ENCODE measurements around the gene FIGNL1. TPM values are rescaled to one million over a fixed set of nuclear protein-coding genes. Genes with fewer than 3 reads are reported as not detected.
A peak's percentile ranks its signal among the peaks of the same experiment; 100 is the strongest.

FIGNL1 gene
- total and polyA plus RNA-seq, 2 donors (not counting 1 experiment from before 2014, with no cell fraction given) = 3.6 to 24.5 TPM

- peak overlapping the region; percentile 75 to 94 for H3K27ac ChIP-seq (ENCODE audit: low read length in 2 of 2)
- H3K9ac ChIP-seq (ENCODE audit: low read length) = peak overlapping the region; percentile 30
- H3K36me3 ChIP-seq (replicated peaks in 1 of 2; ENCODE audit: control extremely low read depth in 1 of 2, control insufficient read depth in 1 of 2, extremely low read depth in 1 of 2, insufficient read depth in 2 of 2, low read length in 1 of 2) = peaks cover 3 to 23% of the 10 kb centered on the region in 2 experiments
- Mint-ChIP-seq H3K9me3 (ENCODE audit: insufficient read depth) (no peaks in the 10 kb centered on the region), H3K27ac (peak overlapping the region; percentile 99), H3K27me3 (no peaks in the 10 kb centered on the region), H3K4me3 (peak overlapping the region; percentile 70), H3K4me1 (peaks cover 99% of the 10 kb centered on the region)
- peak; percentile 15 for DNase-seq
- ChIA-PET POLR2A (interaction anchor here (1.2 to 1.8 kb wide), 2 partner anchors 10 to 13 kb away, joined by 4 to 5 read pairs; no protein-coding TSS in a partner anchor), CTCF (interaction anchor here (1.1 to 6.7 kb wide), 4 partner anchors 9 to 37 kb away, joined by 3 to 39 read pairs (median 4); no protein-coding TSS in a partner anchor)
- peaks cover 22% of the 10 kb centered on the region for H3K79me2 ChIP-seq (ENCODE audit: control insufficient read depth, insufficient read depth, low read length)
- no peak for ATAC-seq (ENCODE audit: low read depth)
- 77% methylated on average over 2 of the region's 5 CpGs for WGBS (ENCODE audit: insufficient coverage)
- no peaks in the 10 kb centered on the region for H4K20me1 ChIP-seq (ENCODE audit: control insufficient read depth, insufficient read depth, low read length, poor library complexity, severe bottlenecking)
- intact Hi-C loops (cut with micrococcal nuclease) = loop anchor here (1.0 kb wide), 1 partner anchor 10 kb away; no protein-coding TSS in a partner anchor
- no peak for TF ChIP-seq EZH2 (IDR thresholded peaks at IDR 0.05; ENCODE audit: borderline replicate concordance, insufficient read depth, low read depth, low read length, poor library complexity, severe bottlenecking)
- no peak for TF ChIP-seq CTCF (IDR thresholded peaks at IDR 0.05)
- no peak overlapping the region for H2AFZ ChIP-seq (ENCODE audit: insufficient read depth, low read depth, low read length, poor library complexity, severe bottlenecking)
- no peaks in the 10 kb centered on the region for H3K9me3 ChIP-seq (ENCODE audit: control extremely low read depth in 1 of 3, control insufficient read depth in 2 of 3, insufficient read depth in 1 of 3, low read length in 2 of 3)
- no peaks in the 10 kb centered on the region for H3K27me3 ChIP-seq (replicated peaks in 1 of 4; ENCODE audit: control extremely low read depth in 1 of 4, control insufficient read depth in 3 of 4, insufficient read depth in 4 of 4, low read length in 3 of 4)
- no peak overlapping the region for H3K4me3 ChIP-seq (ENCODE audit: control extremely low read depth in 1 of 5, extremely low read depth in 1 of 5, insufficient read depth in 1 of 5, low read depth in 2 of 5, low read length in 4 of 5)
- H3K4me1 ChIP-seq (ENCODE audit: control insufficient read depth in 2 of 2, insufficient read depth in 2 of 2, low read length in 2 of 2) = peaks cover 87 to 88% of the 10 kb centered on the region in 2 donors
- H3K4me2 ChIP-seq (replicated peaks; ENCODE audit: low read depth, low read length, poor library complexity, severe bottlenecking) = peak overlapping the region; percentile 69
Observed at GRCh38 chr7:50406935-50407334, 43.2 kb downstream of the FIGNL1 start.

- peaks cover 4 to 40% of the 10 kb centered on the region in 2 experiments for H3K36me3 ChIP-seq (replicated peaks in 1 of 2; ENCODE audit: control extremely low read depth in 1 of 2, control insufficient read depth in 1 of 2, extremely low read depth in 1 of 2, insufficient read depth in 2 of 2, low read length in 1 of 2)
- ATAC-seq (ENCODE audit: low read depth) (peak; percentile 29), DNase-seq (peak; percentile 58)
- 22% methylated on average over 7 of the region's 7 CpGs for WGBS (ENCODE audit: insufficient coverage)
- ChIA-PET POLR2A (interaction anchor here (0.8 to 1.4 kb wide), 3 partner anchors 8 to 11 kb away, joined by 3 to 6 read pairs (median 4); no protein-coding TSS in a partner anchor), CTCF (interaction anchor here (0.8 to 6.7 kb wide), 8 partner anchors 8 to 200 kb away, joined by 3 to 39 read pairs (median 4); no protein-coding TSS in a partner anchor)
- peak overlapping the region; percentile 70 for H3K4me3 Mint-ChIP-seq
- H3K27ac ChIP-seq (ENCODE audit: low read length in 2 of 2) = peak overlapping the region; percentile 75 to 94
- H3K9me3 ChIP-seq (ENCODE audit: control extremely low read depth in 1 of 3, control insufficient read depth in 2 of 3, insufficient read depth in 1 of 3, low read length in 2 of 3) = peaks cover 0 to 2% (median 0%) of the 10 kb centered on the region in 3 donors
- intact Hi-C loops (cut with micrococcal nuclease) = loop anchor here (1.0 kb wide), 1 partner anchor 11 kb away; no protein-coding TSS in a partner anchor
- H3K4me1 Mint-ChIP-seq = peaks cover 96% of the 10 kb centered on the region
- H3K27ac Mint-ChIP-seq = peak overlapping the region; percentile 99
- peak overlapping the region; percentile 30 for H3K9ac ChIP-seq (ENCODE audit: low read length)
- peaks cover 70 to 80% of the 10 kb centered on the region in 2 donors for H3K4me1 ChIP-seq (ENCODE audit: control insufficient read depth in 2 of 2, insufficient read depth in 2 of 2, low read length in 2 of 2)
- no peak overlapping the region for H2AFZ ChIP-seq (ENCODE audit: insufficient read depth, low read depth, low read length, poor library complexity, severe bottlenecking)
- H3K79me2 ChIP-seq (ENCODE audit: control insufficient read depth, insufficient read depth, low read length) = peaks cover 40% of the 10 kb centered on the region
- H3K27me3 ChIP-seq (replicated peaks in 1 of 4; ENCODE audit: control extremely low read depth in 1 of 4, control insufficient read depth in 3 of 4, insufficient read depth in 4 of 4, low read length in 3 of 4) = no peaks in the 10 kb centered on the region
- no peaks in the 10 kb centered on the region for H4K20me1 ChIP-seq (ENCODE audit: control insufficient read depth, insufficient read depth, low read length, poor library complexity, severe bottlenecking)
- no peak for TF ChIP-seq EZH2 (IDR thresholded peaks at IDR 0.05; ENCODE audit: borderline replicate concordance, insufficient read depth, low read depth, low read length, poor library complexity, severe bottlenecking)
- TF ChIP-seq CTCF (IDR thresholded peaks at IDR 0.05) = no peak
- H3K27me3 Mint-ChIP-seq = no peaks in the 10 kb centered on the region
- peak overlapping the region; percentile 69 for H3K4me2 ChIP-seq (replicated peaks; ENCODE audit: low read depth, low read length, poor library complexity, severe bottlenecking)
- peak overlapping the region in 2 of 5 experiments; percentile 14 to 44 for H3K4me3 ChIP-seq (ENCODE audit: control extremely low read depth in 1 of 5, extremely low read depth in 1 of 5, insufficient read depth in 1 of 5, low read depth in 2 of 5, low read length in 4 of 5)
- no peaks in the 10 kb centered on the region for H3K9me3 Mint-ChIP-seq (ENCODE audit: insufficient read depth)
Observed at GRCh38 chr7:50405221-50405620, 44.9 kb downstream of the FIGNL1 start.

All from B cell (primary cell).